Measurements from ENCODE around the gene DAZL.

DNA sequence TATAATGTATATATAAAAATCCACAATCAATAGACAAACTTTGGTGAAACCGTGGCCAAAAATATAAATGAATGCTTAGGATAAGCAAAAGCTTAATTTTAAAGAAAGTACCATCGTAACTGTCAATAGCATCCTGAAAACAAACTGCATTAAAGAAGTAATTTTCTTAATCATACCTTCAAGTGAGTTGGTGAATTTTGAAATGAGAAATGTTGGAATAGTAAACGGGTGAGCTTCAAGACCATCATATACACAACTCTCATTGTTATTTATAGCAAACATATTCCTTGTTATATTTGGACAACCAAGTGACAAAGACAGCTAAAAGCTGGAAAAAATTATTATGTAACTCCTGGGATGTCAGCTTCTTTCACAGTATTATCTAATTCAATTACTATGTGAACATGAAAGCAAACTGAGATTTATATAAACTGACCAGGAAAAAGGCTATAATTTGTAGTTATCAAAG is 3.7 kb downstream of the DAZL start:
- TF ChIP-seq POLR2A (IDR thresholded peaks at IDR 0.05), result no peak
- TF ChIP-seq, protein P1, sequence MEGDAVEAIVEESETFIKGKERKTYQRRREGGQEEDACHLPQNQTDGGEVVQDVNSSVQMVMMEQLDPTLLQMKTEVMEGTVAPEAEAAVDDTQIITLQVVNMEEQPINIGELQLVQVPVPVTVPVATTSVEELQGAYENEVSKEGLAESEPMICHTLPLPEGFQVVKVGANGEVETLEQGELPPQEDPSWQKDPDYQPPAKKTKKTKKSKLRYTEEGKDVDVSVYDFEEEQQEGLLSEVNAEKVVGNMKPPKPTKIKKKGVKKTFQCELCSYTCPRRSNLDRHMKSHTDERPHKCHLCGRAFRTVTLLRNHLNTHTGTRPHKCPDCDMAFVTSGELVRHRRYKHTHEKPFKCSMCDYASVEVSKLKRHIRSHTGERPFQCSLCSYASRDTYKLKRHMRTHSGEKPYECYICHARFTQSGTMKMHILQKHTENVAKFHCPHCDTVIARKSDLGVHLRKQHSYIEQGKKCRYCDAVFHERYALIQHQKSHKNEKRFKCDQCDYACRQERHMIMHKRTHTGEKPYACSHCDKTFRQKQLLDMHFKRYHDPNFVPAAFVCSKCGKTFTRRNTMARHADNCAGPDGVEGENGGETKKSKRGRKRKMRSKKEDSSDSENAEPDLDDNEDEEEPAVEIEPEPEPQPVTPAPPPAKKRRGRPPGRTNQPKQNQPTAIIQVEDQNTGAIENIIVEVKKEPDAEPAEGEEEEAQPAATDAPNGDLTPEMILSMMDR (IDR thresholded peaks at IDR 0.05), result no peak

All from Peyer's patch (tissue), 4 donors.